ENCODE results near the gene KLK13.

KLK13 gene, protein sequence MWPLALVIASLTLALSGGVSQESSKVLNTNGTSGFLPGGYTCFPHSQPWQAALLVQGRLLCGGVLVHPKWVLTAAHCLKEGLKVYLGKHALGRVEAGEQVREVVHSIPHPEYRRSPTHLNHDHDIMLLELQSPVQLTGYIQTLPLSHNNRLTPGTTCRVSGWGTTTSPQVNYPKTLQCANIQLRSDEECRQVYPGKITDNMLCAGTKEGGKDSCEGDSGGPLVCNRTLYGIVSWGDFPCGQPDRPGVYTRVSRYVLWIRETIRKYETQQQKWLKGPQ

DNA sequence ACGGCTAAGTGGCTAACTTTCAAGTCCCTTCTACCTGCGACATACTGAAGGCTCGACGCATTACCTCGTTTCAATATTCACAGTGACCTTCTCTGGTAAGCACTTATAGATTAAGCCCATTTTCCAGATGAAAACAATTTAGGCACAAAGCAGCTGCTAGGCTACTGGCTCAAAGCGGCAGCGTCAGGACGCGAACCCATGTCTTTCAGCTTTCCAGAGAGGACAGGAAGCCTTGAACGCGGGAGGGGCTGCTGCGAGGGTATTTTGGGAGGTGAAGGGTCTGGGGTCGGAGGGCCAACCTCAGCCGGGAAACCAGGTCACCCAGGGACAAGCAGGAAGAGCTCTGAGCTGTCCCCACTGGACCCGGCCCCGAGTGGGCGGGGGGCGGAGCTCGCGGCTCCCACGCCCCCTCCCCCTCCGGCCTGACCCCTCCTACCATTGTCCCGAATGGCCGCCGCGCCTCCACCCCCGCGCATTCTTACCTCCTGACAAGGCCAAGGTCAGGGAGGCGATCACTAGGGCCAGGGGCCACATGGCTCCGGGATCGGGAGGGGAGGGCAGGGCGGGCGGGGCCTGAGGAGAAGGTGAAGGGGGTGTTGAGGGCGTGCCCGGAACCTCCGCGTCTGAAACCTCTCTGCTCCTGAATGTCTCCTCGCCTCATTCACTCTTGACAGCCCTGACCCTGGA, at the start of gene KLK13:
KLK13 (minus strand) TSS at position 559 of the 687 bp plus-strand sequence; CDS start at position 534, 25 bp downstream.
- DNase-seq: no peak

DNA sequence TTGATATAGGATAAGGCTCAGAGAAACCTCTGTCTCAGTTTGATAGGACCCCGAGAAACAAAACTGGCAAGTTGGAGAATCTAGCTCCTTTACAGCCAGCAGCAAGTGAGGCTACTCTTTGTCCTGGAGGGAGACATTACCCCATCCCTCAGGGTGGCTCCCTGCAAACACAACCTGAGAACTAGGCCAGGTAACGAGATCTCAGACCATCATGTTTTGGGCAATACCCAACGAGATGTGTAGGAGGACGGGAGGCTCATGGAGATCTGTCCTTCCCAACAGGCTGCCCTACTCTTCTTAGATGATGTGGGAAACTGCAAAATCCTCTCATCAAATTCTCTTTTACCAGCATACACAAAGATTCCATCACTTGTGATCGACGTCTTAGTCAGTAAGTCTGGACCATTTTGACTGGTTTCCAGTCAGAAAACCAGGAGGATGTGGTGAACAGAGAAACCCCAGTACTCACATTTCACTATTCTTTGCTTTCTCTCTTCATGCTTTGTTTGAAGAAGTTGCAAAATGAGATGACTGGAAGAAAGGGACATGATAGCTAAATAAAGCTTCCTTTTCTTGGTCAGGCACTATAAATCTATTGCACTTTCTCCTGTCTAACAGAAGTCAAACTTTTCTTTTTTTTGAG, 49.3 kb upstream of the KLK13 start:
- no peak for DNase-seq

DNA sequence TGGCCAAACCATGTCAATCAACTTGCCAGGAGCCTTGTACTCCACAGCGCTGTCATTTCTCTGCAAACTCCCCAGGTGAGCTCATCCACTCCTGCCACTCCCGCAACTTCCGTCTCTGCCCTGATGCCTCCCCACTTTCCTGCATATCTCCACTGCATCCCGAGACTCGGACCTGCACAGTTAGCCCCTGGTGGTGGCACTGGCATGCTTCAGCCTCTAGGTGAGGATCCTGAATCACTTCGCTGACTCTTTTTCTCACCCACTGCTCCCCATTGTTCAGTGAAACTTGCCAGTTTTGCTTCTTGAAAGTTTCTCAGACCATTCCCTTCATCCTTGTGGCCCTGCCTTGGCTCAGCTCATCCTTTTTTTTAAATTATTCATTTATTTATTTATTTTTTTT, 46.7 kb upstream of the KLK13 start:
- no peak for DNase-seq

DNA sequence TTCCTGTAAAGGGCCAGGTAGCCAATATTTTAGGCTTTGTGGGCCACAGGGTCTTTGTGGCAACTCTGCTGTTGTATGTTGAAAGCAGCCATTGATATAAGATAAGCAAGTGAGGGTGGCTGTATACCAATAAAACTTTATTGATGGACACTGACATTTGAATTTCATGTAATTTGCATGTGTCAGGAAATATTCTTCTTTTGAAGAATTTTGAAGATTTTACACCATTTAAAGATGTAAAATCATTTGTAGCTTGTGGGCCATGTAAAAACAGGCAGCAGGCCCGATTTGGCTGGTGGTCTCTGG, 45.7 kb upstream of the KLK13 start:
- DNase-seq: no peak

DNA sequence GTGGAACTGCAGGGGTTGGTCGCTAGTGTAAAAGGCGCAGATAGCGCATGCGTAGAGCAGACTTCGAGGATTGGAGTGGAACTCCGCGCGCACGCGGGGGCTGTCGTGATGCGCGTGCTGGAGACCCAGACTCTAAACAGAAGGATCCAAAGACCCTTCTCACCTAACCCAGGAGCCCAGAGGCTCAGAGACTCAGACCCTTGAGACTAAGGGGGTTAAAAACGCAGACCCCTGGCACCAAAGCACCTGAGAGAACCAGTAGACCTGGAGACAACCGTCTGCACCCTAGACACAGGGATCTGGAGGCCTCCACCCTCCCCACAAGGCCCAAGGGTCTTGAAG, 43.9 kb upstream of the KLK13 start:
- no peak for DNase-seq

DNA sequence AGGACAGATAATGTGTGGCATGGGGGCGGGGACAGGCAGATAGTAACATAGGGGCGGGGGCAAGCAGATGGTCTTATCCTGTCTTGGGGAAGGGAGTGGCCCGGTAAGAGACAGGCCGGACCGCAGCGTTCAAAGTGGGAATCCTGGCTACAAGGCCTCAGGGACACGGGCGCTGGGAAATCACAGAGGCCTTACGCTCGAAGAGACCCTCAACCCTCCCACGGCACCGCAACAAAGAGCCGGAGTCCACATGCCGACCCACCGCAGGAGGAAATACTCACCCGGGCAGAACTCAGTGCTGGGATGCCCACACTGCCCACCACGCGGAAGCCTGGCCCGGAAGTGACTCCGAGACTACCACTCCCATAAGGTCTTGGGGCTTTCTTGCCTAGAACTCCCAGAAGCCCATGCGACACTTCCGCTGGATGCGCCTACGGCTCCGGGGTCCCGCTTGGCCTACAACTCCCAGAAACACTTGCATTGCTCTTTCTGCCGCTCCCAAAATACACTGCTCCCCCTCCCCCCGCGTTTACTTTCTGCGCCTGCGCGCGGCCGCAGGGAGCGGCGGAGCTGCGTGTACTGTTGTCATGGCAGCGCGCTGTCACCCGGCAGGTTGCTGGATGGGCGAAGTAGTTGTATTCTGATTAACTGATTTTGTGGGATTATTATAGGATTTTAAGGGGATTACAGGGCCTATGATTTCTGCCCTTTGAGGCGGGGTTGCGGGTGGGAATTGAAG, 43.3 kb upstream of the KLK13 start, which contains the start of gene CTU1:
CTU1 (minus strand) TSS at position 344 of the 739 bp plus-strand sequence. CDS start 3,840 bp downstream, outside the sequence.
- peak; percentile 95 to 99 for DNase-seq

DNA sequence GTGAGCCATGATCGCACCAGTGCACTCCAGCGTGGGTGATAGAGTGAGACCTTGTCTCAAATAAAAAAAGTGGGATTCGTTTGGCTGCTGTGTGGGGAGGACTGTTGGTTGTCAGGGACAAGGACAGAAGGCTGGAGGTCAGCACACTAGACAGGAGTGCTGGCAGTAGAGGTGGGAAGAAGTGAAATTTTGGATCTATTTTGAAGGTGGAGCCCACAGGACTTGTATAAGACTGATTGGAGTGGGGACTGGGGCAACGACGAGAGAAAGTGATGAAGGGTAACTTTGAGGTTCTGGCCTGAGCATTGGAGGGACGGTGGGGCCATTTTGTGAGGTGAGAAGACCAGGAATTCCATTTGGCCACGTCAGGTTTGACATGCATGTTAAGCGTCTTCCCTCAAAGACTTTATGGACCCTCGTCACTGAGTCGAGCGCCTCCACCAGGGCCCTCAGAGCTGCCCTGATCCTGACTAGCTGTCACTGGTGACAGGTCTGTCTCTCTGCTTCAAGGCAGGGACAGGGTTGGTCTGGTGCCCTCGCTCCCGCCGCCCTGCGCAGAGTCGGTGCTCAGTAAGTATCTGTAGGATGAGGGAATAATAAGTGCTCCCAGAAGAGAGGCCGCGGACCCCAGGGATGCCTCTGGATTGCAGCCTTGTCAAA, 42.6 kb upstream of the KLK13 start:
- peak in 1 of 2 experiments; percentile 26 for DNase-seq

DNA sequence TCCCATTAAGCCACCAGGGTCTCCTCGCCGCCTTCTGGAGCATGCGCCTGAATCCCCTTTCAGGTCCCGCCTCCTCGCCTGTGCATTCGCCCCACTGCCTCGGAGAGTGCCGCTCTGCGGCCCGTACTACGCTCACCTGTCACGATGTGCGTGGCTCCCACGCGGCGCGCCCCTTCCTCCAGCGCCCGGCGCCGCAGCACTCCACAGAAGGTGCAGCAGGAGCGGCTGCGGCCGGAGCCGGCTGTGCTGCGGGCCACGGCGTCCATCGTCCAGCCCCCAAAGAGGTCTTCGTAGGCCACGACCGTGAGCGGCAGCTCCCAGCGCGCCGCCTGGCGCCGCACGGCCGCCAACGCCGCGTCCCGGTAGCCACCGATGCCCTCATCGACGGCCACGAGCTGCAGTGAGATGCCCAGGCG, 39.0 kb upstream of the KLK13 start:
- no peak for DNase-seq

DNA sequence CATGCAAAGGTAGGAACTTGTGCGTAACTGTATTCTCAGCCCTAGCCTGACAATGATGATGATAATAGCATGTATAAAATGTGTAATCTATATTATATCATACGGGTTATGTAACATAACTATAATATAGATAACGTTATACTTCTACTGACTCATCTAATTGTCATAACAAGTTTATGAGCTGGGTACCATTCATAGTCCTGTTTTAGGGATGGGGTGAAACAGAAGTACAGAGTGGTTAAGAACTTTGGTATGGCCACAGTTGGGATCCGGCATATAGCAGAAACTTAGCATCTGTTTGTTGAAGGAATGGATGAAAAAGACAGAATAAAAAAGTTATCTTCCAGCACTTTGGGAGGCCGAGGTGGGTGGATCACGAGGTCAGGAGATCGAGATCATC, 38.1 kb upstream of the KLK13 start:
- no peak for DNase-seq

DNA sequence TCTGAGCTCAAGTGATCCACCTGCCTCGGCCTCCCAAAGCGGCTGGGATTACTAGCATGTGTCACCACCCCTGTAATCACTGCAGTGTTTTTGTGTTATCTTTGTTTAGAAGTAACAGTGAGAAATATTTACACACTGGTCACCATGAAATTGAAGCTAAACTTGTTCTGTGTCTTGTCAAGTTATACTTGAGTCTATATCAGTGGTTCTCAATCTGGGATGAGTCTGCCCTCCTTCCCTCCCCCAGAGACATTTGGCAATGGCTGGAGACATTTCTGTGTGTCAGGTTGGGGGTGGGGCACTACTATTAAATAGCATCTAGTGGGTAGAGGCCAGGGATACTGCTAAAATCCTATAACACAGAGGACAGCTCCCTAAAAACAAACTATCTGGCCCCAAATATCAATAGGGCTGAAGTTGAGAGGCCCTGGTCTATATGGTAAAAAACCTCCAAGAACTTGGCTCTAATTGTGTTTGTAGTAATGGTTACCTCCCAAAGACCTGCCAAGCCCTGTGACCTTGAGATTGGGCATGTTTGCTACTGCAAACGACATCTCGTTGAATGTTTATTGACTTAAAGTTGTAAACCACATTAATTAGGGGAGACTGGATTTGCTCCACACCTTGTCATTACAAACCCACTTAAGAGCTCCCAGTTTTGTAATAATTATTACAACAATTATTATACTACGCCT, 36.4 kb upstream of the KLK13 start:
- DNase-seq: no peak

DNA sequence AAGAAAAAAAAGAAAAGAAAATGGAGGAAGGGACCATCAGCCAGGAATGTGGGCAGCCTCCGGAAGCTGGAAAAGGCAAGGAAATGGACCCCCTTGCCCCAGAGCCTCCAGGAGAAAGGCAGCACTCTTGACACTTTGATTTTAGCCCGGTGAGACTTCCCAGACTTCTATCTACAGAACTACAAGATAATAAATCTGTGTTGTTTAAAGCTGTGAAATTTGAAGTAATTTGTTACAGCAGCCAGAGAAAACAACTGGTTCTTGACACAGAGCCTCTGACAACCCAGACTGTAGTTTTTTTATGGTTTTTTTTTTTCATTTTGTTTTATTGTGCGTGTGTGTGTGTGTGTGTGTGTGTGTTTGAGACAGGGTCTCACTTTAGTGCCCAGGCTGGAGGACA, 35.7 kb upstream of the KLK13 start:
- no peak for DNase-seq

DNA sequence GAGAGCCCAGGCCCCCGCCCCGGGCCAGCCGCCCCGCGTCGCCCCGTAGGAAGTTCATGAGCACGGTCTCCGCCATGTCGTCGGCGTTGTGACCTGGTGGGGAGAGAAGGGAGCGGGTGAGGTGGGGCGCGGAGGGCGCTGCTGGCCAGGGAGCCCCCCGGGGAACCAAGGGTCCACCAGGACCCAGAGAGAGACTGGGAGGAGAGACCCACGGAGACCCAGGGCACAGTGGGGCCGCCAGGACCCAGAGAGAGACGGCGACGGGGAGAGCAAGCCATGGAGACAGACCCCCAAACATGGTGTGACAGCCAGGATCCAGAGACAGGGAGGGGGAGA, 34.1 kb upstream of the KLK13 start:
- DNase-seq: no peak

DNA sequence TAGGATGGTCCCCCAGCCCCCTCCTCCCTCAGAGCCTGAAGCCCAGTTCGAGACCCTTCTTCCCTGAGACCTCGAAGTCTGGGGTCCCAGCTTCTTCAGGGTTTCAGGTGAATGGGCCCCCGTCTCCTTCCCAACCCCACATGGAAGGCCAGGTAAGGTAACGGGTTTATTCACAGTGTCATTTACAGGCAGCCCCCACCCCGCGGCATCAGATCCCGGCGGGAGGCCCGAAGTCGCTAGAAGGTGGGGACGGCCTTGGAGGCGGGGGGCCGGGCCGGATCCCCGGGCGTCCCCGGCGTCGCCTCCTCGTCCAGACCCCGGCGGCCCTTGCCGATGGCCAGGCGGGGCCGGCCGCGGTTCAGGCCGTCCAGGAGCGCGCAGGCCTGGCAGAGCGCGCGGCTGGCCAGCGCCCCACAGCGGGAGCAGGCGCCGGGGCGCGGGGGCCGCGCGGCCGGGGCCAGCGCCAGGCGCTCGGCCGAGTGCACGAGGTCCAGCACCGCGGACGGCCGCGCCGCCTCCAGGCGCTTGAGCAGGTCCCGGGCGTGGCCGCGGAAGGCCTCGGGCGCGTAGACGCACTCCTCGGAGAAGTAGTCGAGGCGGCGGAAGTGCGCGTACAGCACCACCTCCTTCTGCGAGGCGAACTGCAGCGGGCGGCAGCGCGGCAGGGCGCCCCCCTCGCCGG, 33.6 kb upstream of the KLK13 start:
- DNase-seq: peak; percentile 18 to 30

DNA sequence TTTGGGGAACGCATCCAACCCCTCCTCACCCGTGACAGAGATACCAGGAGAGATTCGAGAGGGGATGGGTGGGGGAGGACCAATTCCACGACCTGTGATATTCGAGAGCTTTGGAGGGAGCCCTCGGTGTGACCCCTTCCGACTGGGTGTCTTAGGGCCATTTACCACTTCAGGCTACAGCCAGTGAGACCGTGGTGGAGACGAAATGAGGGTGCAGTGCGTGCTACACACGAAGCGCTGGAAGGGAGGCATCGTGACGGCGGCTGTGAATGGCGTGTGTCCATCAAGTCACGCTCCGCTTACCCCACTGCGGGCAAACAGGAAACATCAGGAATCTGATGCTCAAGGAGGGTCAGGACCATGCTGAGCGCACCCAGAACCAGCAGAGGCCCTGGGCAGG, 32.9 kb upstream of the KLK13 start:
- DNase-seq: no peak

DNA sequence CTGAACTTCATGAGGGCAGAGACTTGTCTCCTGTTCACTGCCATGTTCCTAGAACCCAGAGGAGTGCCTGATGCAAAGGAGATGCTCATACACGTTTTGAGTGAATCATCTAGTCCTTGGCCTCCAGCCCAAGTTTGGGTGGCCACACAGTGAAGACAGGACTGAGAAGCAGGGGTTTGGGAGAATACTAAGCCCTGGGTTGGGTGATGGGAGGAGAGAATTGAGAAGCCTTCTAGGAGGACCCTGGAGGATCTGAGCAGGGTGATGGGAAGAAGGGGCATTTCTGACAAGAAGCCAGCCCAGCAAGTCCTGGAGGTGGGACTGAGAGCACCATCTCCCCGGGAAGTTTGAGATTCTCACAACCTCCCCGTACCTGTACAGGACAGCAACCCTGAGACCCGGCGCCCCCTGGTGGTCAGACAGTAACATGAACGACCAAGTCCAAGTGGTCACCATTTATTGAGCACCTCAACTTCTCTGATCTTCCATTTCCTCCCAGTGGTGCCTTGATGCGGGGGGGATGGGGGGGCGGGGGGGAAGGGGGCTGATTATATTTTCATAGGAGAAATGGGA, 32.4 kb upstream of the KLK13 start:
- DNase-seq: peak; percentile 47 to 70

DNA sequence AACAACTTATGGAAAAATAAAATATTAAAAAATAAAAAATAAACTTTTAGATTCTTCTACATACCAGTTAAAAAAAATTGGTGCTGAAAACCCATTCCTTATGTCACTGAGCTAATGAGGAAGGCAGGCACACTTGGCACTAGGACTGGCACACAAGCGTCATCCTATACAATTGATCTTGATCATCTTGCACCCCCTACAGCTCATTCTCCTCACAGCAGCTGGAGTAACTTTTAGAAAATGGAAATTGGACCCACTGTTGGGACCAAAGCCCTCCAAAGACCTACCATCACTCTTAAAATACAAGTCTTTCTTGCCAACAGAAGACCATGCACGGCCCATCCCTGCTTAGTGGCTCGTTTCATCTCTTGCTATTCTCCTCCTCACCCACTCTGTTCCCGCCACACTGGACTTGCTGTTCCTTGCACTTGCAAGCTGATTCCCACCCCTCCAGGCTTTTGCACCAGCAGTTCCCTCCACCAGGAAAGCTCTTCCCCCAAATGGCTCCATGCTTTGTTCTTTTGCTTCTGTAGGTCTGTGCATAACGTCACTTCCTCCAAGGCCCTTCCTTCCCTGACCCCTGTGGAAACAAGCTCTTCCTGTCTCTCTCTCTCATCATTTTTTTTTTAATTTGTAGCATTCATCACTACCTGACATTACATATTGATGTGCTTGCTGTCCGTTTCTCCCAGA, 31.7 kb upstream of the KLK13 start:
- DNase-seq: no peak

DNA sequence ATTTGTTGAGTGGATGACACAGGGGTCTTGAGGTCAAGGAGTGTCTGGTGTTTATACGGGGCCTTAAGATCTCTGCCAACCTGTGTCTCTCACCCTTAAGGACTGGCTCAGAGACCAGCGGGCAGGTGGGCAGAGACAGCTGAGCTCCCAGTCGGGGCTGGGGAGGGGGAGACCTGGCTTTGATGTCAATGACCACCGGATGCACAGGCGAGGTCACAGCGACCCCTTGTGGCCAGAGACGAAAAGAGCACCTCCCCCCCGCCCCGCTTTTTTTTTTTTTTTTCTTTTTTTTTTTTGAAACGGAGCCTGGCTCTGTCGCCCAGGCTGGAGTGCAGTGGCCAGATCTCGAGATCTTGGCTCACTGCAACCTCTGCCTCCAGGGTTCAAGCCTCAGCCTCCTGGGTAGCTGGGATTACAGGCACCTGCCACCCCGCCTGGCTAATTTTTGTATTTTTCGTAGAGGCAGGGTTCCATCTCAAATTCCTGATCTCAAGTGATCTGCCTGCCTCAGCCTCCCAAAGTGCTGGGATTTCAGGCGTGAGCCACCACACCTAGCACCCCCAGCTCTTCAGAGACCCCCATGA, 29.9 kb upstream of the KLK13 start:
- peak in 1 of 2 experiments; percentile 33 for DNase-seq

DNA sequence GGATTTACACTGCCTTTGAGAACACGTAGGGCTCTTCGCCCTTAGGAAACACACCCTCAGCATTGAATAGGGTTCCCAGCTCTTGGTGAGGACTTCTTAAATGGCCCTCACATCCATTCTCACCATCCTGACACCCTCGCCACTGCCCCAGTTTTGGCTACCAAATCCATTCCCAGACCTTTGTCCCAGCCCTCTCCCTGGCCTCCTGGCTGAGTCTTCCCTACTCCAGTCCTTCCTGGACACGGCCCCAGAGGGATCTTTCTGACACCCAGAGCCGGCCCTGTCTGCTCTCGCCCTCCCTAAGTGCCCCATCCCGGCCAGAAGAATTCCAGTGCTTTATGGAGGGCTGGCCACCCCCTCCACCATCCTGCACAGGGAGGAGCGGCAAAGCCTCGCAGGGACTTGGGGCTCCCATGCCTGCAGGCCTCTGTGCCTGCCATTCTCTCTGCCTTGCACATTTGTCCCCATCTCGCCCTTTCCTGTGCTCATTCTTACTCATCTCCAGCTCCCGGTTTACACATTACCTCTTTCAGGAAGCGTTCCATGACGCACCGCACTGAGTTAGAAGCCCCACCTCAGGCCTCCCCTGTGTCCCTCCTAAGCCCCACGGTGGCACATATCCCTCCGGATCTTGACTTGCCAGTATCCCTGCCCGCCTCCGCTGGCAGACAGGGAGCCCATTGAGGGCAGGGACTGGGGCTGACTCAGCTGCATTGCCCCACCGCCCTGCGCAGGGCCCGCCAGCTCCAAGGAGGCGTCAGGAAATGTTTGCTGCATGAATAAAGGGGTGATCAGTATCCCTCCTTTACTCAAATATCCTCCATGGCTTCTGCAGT, 28.8 kb upstream of the KLK13 start:
- DNase-seq: no peak

DNA sequence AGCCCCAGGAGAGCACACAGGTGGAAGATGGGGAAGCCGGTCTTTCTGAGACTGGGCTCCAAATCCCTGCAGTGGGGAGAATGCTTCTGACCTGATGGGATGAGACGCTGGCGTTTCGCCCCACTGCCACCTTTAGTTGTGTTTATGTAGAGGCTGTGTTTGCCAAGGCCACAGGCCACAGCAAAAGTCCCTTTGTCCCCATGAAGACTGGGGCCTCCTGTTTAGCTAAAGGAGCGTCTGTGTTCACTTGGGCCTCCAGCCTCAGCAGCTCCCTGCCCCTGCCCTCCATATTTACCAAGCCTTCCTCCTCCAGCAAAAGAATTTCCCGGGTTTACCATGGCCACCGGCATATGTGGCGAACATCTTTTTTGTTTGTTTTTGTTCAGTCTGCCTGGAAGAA, 28.2 kb upstream of the KLK13 start:
- no peak for DNase-seq
